ENCODE measurements around the gene F11.
"Not testable (repeated sequence)": the region's sequence is repeated elsewhere in the genome, so short reads cannot be mapped to it uniquely, and the experiment has no call there.

The F11 gene

GRCh38 chr4:186304866-186305505 lies 39.0 kb downstream of the F11 start:
- no peaks in the 10 kb centered on the region for H3K27me3 ChIP-seq (ENCODE audit: low read depth, low read length)
- no peak overlapping the region for H3K27ac ChIP-seq (ENCODE audit: low read length)
- H3K4me1 ChIP-seq (ENCODE audit: control insufficient read depth in 1 of 2, insufficient read depth in 2 of 2, low read length in 2 of 2) = peaks cover 0 to 22% of the 10 kb centered on the region in 2 donors
- no peak overlapping the region for H3K4me3 ChIP-seq (ENCODE audit: low read depth in 1 of 2, low read length in 2 of 2)
- H3K9me3 ChIP-seq (ENCODE audit: control insufficient read depth in 1 of 2, low read length in 2 of 2) = no peaks in the 10 kb centered on the region
- H3K36me3 ChIP-seq (ENCODE audit: control insufficient read depth in 1 of 2, insufficient read depth in 2 of 2, low read length in 2 of 2) = no peaks in the 10 kb centered on the region

DNA sequence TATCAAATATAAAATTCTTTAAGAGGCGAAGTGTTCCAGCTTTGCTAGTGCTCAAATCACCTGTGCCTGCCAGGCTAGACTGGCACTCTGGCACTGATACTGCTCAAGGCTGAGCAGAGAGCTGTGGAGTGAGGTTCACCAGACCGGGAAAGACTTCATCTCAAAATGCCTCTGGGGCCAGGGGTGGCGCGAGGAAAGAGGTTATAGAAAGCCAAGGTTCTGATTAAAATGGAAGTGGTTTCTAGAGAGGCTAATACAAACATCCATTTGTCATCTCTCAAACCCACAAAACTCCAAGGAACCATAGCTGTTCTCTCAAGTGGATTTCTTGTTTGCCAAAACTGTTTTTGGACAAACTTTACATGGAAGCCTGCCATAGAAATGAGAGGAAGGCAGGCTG lies 41.5 kb downstream of the F11 start:
- H3K27me3 ChIP-seq (ENCODE audit: low read depth, low read length) = no peaks in the 10 kb centered on the region
- H3K9me3 ChIP-seq (ENCODE audit: control insufficient read depth in 1 of 2, low read length in 2 of 2) = no peaks in the 10 kb centered on the region
- peaks cover 0 to 22% of the 10 kb centered on the region in 2 donors for H3K4me1 ChIP-seq (ENCODE audit: control insufficient read depth in 1 of 2, insufficient read depth in 2 of 2, low read length in 2 of 2)
- H3K27ac ChIP-seq (ENCODE audit: low read length) = no peak overlapping the region
- H3K36me3 ChIP-seq (ENCODE audit: control insufficient read depth in 1 of 2, insufficient read depth in 2 of 2, low read length in 2 of 2) = no peaks in the 10 kb centered on the region
- H3K4me3 ChIP-seq (ENCODE audit: low read depth in 1 of 2, low read length in 2 of 2) = no peak overlapping the region

GRCh38 chr4:186307916-186308315 lies 41.9 kb downstream of the F11 start:
- Histone ChIP-seq H3K27me3 (ENCODE audit: low read depth, low read length) (no peaks in the 10 kb centered on the region), H3K4me1 (ENCODE audit: control insufficient read depth in 1 of 2, insufficient read depth in 2 of 2, low read length in 2 of 2) (peaks cover 0 to 22% of the 10 kb centered on the region in 2 donors), H3K9me3 (ENCODE audit: control insufficient read depth in 1 of 2, low read length in 2 of 2) (no peaks in the 10 kb centered on the region), H3K27ac (ENCODE audit: low read length) (no peak overlapping the region), H3K4me3 (ENCODE audit: low read depth in 1 of 2, low read length in 2 of 2) (no peak overlapping the region), H3K36me3 (ENCODE audit: control insufficient read depth in 1 of 2, insufficient read depth in 2 of 2, low read length in 2 of 2) (no peaks in the 10 kb centered on the region)

DNA sequence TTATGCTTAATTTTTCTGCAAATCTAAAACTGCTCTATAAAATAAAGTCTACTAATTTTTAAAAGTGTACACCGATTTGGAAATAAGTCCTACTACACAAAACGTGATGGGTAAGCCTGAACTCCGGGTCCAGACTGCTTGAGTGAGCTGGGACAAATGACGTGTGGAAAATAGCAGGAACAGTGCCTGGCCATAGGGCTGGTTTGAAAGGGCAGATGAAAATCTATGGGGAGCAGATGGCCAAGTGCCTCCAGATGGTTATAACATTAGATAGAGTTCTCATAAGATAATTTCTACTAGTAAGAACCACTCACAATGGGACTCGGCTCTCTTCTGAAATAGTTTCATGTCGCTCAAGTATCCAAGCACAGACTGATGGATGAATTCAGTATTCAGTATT lies 52.5 kb downstream of the F11 start:
- Histone ChIP-seq H3K27me3 (ENCODE audit: low read depth, low read length) (no peaks in the 10 kb centered on the region), H3K9me3 (ENCODE audit: control insufficient read depth in 1 of 2, low read length in 2 of 2) (no peaks in the 10 kb centered on the region), H3K4me1 (ENCODE audit: control insufficient read depth in 1 of 2, insufficient read depth in 2 of 2, low read length in 2 of 2) (no peaks in the 10 kb centered on the region), H3K36me3 (ENCODE audit: control insufficient read depth in 1 of 2, insufficient read depth in 2 of 2, low read length in 2 of 2) (no peaks in the 10 kb centered on the region), H3K4me3 (ENCODE audit: low read depth in 1 of 2, low read length in 2 of 2) (no peak overlapping the region), H3K27ac (ENCODE audit: low read length) (no peak overlapping the region)

DNA sequence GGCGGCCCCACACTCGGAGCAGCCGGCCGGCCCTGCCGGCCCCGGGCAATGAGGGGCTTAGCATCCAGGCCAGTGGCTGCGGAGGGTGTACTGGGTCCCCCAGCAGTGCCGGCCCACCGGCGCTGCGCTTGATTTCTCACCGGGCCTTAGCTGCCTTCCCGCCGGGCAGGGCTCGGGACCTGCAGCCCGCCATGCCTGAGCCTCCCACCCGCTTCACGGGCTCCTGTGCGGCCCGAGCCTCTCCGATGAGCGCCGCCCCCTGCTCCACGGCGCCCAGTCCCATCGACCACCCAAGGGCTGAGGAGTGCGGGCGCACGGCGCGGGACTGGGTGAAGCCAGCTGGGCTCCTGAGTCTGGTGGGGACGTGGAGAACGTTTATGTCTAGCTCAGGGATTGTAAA lies 58.7 kb downstream of the F11 start:
- H3K4me3 ChIP-seq (ENCODE audit: low read depth in 1 of 2, low read length in 2 of 2); H3K9me3 ChIP-seq (ENCODE audit: control insufficient read depth in 1 of 2, low read length in 2 of 2); H3K4me1 ChIP-seq (ENCODE audit: control insufficient read depth in 1 of 2, insufficient read depth in 2 of 2, low read length in 2 of 2); H3K36me3 ChIP-seq (ENCODE audit: control insufficient read depth in 1 of 2, insufficient read depth in 2 of 2, low read length in 2 of 2); H3K27ac ChIP-seq (ENCODE audit: low read length); H3K27me3 ChIP-seq (ENCODE audit: low read depth, low read length): not testable (repeated sequence)

DNA sequence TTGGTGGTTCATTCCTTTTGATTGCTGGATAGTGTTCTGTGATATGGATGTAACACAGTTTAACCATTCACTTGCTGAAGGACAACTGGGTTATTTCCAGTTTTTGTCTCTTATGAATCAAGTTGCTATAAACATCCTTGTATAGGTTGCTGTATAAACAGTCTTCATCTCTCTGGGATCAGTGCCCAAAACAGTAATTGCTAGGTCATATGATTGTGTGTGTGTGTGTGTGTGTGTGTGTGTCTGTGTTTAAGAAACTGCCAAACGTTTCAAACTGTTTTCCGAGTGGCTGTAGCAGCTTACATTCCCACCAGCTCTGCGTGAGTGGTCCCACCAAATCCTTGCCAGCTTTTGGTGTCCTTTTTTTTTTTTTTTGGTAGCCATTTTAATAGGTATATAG lies 60.4 kb downstream of the F11 start:
- no peaks in the 10 kb centered on the region for H3K9me3 ChIP-seq (ENCODE audit: control insufficient read depth in 1 of 2, low read length in 2 of 2)
- no peaks in the 10 kb centered on the region for H3K27me3 ChIP-seq (ENCODE audit: low read depth, low read length)
- no peak overlapping the region for H3K4me3 ChIP-seq (ENCODE audit: low read depth in 1 of 2, low read length in 2 of 2)
- no peak overlapping the region for H3K27ac ChIP-seq (ENCODE audit: low read length)
- H3K4me1 ChIP-seq (ENCODE audit: control insufficient read depth in 1 of 2, insufficient read depth in 2 of 2, low read length in 2 of 2) = no peaks in the 10 kb centered on the region
- H3K36me3 ChIP-seq (ENCODE audit: control insufficient read depth in 1 of 2, insufficient read depth in 2 of 2, low read length in 2 of 2) = no peaks in the 10 kb centered on the region

DNA sequence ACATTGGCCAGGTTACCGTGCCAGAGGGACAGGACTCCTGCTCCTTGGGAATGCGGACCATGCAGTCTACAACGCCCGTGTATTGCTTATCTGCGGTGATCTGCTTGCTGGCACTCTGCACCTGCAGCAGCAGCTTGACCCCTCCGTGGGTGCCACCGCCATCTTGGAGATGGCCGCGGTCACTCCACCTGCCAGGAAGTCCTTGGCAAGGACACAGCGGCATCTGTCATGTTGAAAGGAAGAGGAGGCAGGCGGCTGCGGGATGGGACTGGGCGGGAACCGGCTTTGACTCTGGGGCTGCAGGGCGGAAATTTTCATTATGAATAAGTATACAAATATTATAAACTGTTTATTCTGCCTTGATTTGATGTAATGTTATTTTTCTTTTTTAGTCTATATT lies 63.4 kb downstream of the F11 start:
- no peaks in the 10 kb centered on the region for H3K4me1 ChIP-seq (ENCODE audit: control insufficient read depth in 1 of 2, insufficient read depth in 2 of 2, low read length in 2 of 2)

GRCh38 chr4:186330368-186330767 lies 64.4 kb downstream of the F11 start:
- no peaks in the 10 kb centered on the region for H3K27me3 ChIP-seq (ENCODE audit: low read depth, low read length)
- peaks cover 0 to 15% of the 10 kb centered on the region in 2 donors for H3K9me3 ChIP-seq (ENCODE audit: control insufficient read depth in 1 of 2, low read length in 2 of 2)
- H3K4me1 ChIP-seq (ENCODE audit: control insufficient read depth in 1 of 2, insufficient read depth in 2 of 2, low read length in 2 of 2) = no peaks in the 10 kb centered on the region
- no peak overlapping the region for H3K4me3 ChIP-seq (ENCODE audit: low read depth in 1 of 2, low read length in 2 of 2)
- H3K36me3 ChIP-seq (ENCODE audit: control insufficient read depth in 1 of 2, insufficient read depth in 2 of 2, low read length in 2 of 2) = no peaks in the 10 kb centered on the region
- H3K27ac ChIP-seq (ENCODE audit: low read length) = no peak overlapping the region

More for the DNA sequence above, 63.4 kb downstream of the F11 start:
- H3K27ac ChIP-seq (ENCODE audit: low read length) = no peak overlapping the region
- peaks cover 0 to 15% of the 10 kb centered on the region in 2 donors for H3K9me3 ChIP-seq (ENCODE audit: control insufficient read depth in 1 of 2, low read length in 2 of 2)
- H3K4me3 ChIP-seq (ENCODE audit: low read depth in 1 of 2, low read length in 2 of 2) = no peak overlapping the region
- no peaks in the 10 kb centered on the region for H3K27me3 ChIP-seq (ENCODE audit: low read depth, low read length)
- no peaks in the 10 kb centered on the region for H3K36me3 ChIP-seq (ENCODE audit: control insufficient read depth in 1 of 2, insufficient read depth in 2 of 2, low read length in 2 of 2)

DNA sequence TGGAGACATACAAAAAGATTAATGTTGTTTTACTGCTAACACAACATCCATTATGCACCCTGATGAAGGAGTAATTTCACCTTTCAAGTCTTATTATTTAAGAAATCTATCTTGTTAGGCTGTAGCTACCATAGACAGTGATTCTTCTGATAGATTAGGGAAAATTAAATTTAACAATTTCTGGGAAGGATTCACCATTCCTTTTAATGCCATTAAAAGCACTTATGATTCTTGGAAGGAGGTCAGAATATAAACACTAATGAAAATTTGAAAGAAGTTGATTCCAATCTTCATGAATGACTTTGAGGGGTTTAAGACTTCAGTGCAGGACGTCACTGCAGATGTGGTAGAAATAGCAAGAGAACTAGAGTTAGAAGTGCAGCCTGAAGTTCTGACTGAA lies 69.8 kb downstream of the F11 start:
- Histone ChIP-seq H3K27me3 (ENCODE audit: low read depth, low read length) (no peaks in the 10 kb centered on the region), H3K36me3 (ENCODE audit: control insufficient read depth in 1 of 2, insufficient read depth in 2 of 2, low read length in 2 of 2) (no peaks in the 10 kb centered on the region), H3K4me3 (ENCODE audit: low read depth in 1 of 2, low read length in 2 of 2) (no peak overlapping the region), H3K9me3 (ENCODE audit: control insufficient read depth in 1 of 2, low read length in 2 of 2) (peaks cover 0 to 15% of the 10 kb centered on the region in 2 donors), H3K4me1 (ENCODE audit: control insufficient read depth in 1 of 2, insufficient read depth in 2 of 2, low read length in 2 of 2) (no peaks in the 10 kb centered on the region), H3K27ac (ENCODE audit: low read length) (no peak overlapping the region)
